ENCODE results near the gene CRISPLD2. TPM values are rescaled to one million over a fixed set of nuclear protein-coding genes. Genes with fewer than 3 reads are reported as not detected.

CRISPLD2 gene
- total RNA-seq, 2 donors from 2014 or later = 58.4 to 76.4 TPM

GRCh38 chr16:84810518-84811273 lies 9.1 kb upstream of the CRISPLD2 start:
- no peak overlapping the region for H3K4me3 ChIP-seq
- no peaks in the 10 kb centered on the region for H3K4me1 ChIP-seq
- no peak for DNase-seq (ENCODE audit: low spot score)
- no peaks in the 10 kb centered on the region for H3K9me3 ChIP-seq
- no peaks in the 10 kb centered on the region for H3K36me3 ChIP-seq
- H3K27me3 ChIP-seq = no peaks in the 10 kb centered on the region
- no peak for TF ChIP-seq CTCF (IDR thresholded peaks at IDR 0.05)
- peak overlapping the region in 1 of 2 donors; percentile 10 for H3K27ac ChIP-seq

GRCh38 chr16:84811529-84811928 lies 8.3 kb upstream of the CRISPLD2 start:
- DNase-seq (ENCODE audit: low spot score) = no peak
- Histone ChIP-seq H3K27ac (no peak overlapping the region), H3K9me3 (no peaks in the 10 kb centered on the region), H3K4me1 (no peaks in the 10 kb centered on the region), H3K4me3 (no peak overlapping the region), H3K36me3 (no peaks in the 10 kb centered on the region), H3K27me3 (no peaks in the 10 kb centered on the region)
- no peak for TF ChIP-seq CTCF (IDR thresholded peaks at IDR 0.05)

- DNase-seq (ENCODE audit: low spot score) = no peak
- Histone ChIP-seq H3K36me3 (no peaks in the 10 kb centered on the region), H3K27ac (no peak overlapping the region), H3K9me3 (no peaks in the 10 kb centered on the region), H3K4me3 (no peak overlapping the region), H3K27me3 (no peaks in the 10 kb centered on the region), H3K4me1 (no peaks in the 10 kb centered on the region)
- no peak for TF ChIP-seq CTCF (IDR thresholded peaks at IDR 0.05)
Measured at GRCh38 chr16:84813141-84813934, 6.4 kb upstream of the CRISPLD2 start.

GRCh38 chr16:84815462-84815861 lies 4.3 kb upstream of the CRISPLD2 start:
- DNase-seq (ENCODE audit: low spot score) = no peak
- no peak overlapping the region for H3K27ac ChIP-seq
- TF ChIP-seq CTCF (IDR thresholded peaks at IDR 0.05) = no peak

DNA sequence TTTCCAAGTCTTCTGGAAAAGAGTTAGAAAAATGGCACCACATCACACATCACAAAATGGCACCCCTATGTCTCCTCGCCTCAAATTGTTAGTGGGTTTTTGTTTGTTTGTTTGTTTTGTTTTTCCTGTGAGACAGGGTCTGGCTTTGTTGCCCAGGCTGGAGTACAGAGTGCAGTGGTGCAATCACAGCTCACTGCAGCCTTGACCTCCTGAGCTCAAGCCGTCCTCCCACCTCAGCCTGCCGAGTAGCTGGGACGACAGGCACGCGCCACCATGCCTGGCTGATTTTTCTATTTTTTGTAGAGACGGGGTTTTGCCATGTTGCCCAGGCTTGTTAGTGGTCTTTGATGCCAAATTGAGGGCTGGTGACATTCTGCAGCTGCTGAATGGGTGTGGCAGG lies 3.8 kb upstream of the CRISPLD2 start:
- Histone ChIP-seq H3K9me3 (no peaks in the 10 kb centered on the region), H3K27ac (no peak overlapping the region)

More at GRCh38 chr16:84815462-84815861, 4.3 kb upstream of the CRISPLD2 start:
- Histone ChIP-seq H3K4me3 (no peak overlapping the region), H3K27me3 (no peaks in the 10 kb centered on the region), H3K4me1 (peaks cover 0 to 8% of the 10 kb centered on the region in 2 donors), H3K36me3 (no peaks in the 10 kb centered on the region), H3K9me3 (no peaks in the 10 kb centered on the region)

More for the DNA sequence above, 3.8 kb upstream of the CRISPLD2 start:
- peaks cover 0 to 14% of the 10 kb centered on the region in 2 donors for H3K4me1 ChIP-seq
- no peaks in the 10 kb centered on the region for H3K36me3 ChIP-seq
- no peak overlapping the region for H3K4me3 ChIP-seq
- DNase-seq (ENCODE audit: low spot score) = no peak
- no peak for TF ChIP-seq CTCF (IDR thresholded peaks at IDR 0.05)
- no peaks in the 10 kb centered on the region for H3K27me3 ChIP-seq
